Fibroblast of skin of right quadriceps (primary cell): ENCODE data around the gene SPATA24.
A peak's percentile ranks its signal among the peaks of the same experiment; 100 is the strongest.
"Not testable (repeated sequence)": the region's sequence is repeated elsewhere in the genome, so short reads cannot be mapped to it uniquely, and the experiment has no call there.

Experiments
- DNase-seq: peaks from one replicate; pipeline ENCODE4 v3.0.0-alpha.2; 2013

The SPATA24 gene

GRCh38 chr5:139416651-139417050 lies 12.8 kb upstream of the SPATA24 start:
- no peak for DNase-seq

GRCh38 chr5:139415869-139416268 lies 12.0 kb upstream of the SPATA24 start:
- DNase-seq, result no peak

- DNase-seq, result no peak
Measured at GRCh38 chr5:139415221-139415861, 11.5 kb upstream of the SPATA24 start.

GRCh38 chr5:139414581-139415130 lies 10.8 kb upstream of the SPATA24 start:
- no peak for DNase-seq

- no peak for DNase-seq
Measured at GRCh38 chr5:139413963-139414362, 10.1 kb upstream of the SPATA24 start.

GRCh38 chr5:139413153-139413552 lies 9.3 kb upstream of the SPATA24 start:
- no peak for DNase-seq

GRCh38 chr5:139410993-139411828 lies 7.3 kb upstream of the SPATA24 start:
- DNase-seq, result peak; percentile 56

GRCh38 chr5:139410121-139410992 lies 6.5 kb upstream of the SPATA24 start:
- no peak for DNase-seq

GRCh38 chr5:139409116-139409515 lies 5.2 kb upstream of the SPATA24 start:
- not testable (repeated sequence) for DNase-seq

GRCh38 chr5:139408191-139408590 lies 4.3 kb upstream of the SPATA24 start:
- no peak for DNase-seq

GRCh38 chr5:139407517-139407916 lies 3.6 kb upstream of the SPATA24 start:
- no peak for DNase-seq

- no peak for DNase-seq
Measured at GRCh38 chr5:139406963-139407362, 3.1 kb upstream of the SPATA24 start.

- DNase-seq, result no peak
Measured at GRCh38 chr5:139404484-139404840, 573 bp upstream of the SPATA24 start.

- no peak for DNase-seq
Measured at GRCh38 chr5:139403418-139403786, 487 bp downstream of the SPATA24 start.

- no peak for DNase-seq
Measured at GRCh38 chr5:139402561-139403158, 1.2 kb downstream of the SPATA24 start.

- DNase-seq, result no peak
Measured at GRCh38 chr5:139401546-139401945, 2.3 kb downstream of the SPATA24 start.

GRCh38 chr5:139399501-139400121 lies 4.3 kb downstream of the SPATA24 start:
- no peak for DNase-seq

GRCh38 chr5:139397921-139398320 lies 6.0 kb downstream of the SPATA24 start:
- no peak for DNase-seq

- DNase-seq, result no peak
Measured at GRCh38 chr5:139396691-139397090, 7.2 kb downstream of the SPATA24 start.

- no peak for DNase-seq
Measured at GRCh38 chr5:139395844-139396640, 7.8 kb downstream of the SPATA24 start.
